WTC11 (cell line): ENCODE results near the gene COL16A1. TPM values are rescaled to one million over a fixed set of nuclear protein-coding genes. Genes with fewer than 3 reads are reported as not detected.

Experiments used
- ATAC-seq: fragments of 200-7000 bp; cut with Tn5 transposase; 2 replicates; pipeline ENCODE4 v1.10.0; 2021; ENCODE audit warnings: mild to moderate bottlenecking, moderate library complexity
- CTCF ChIA-PET: fragments of 300-600 bp; sonication (Branson Sonifier 250); formaldehyde crosslinking; loops from one replicate; lab custom pipeline; 2021; ENCODE audit warnings: antibody characterized with exemption; lab: Charles Lee
- POLR2A ChIA-PET: fragments of 350-600 bp; sonication (Branson Sonifier 250); formaldehyde crosslinking; loops from one replicate; lab custom pipeline; 2021; ENCODE audit warnings: antibody characterized with exemption; lab: Charles Lee
- DNase-seq: peaks from one replicate; pipeline ENCODE4 v3.0.0; 2021; ENCODE audit warnings: low spot score
- H3K27ac Mint-ChIP-seq: 2 replicates; pipeline ENCODE4 v1.8.0; 2021; ENCODE audit warnings: mixed read lengths
- H3K27me3 Mint-ChIP-seq: 2 replicates; pipeline ENCODE4 v1.8.0; 2021; ENCODE audit warnings: low read depth, mild to moderate bottlenecking, moderate library complexity, mixed read lengths
- H3K36me3 Mint-ChIP-seq: 2 replicates; pipeline ENCODE4 v1.8.0; 2021; ENCODE audit warnings: mixed read lengths
- H3K4me1 Mint-ChIP-seq: 2 replicates; pipeline ENCODE4 v1.8.0; 2022; ENCODE audit warnings: mixed read lengths
- H3K4me3 Mint-ChIP-seq: 2 replicates; pipeline ENCODE4 v1.8.0; 2021; ENCODE audit warnings: mild to moderate bottlenecking, moderate library complexity, mixed read lengths
- H3K9me3 Mint-ChIP-seq: 2 replicates; pipeline ENCODE4 v1.8.0; 2021; ENCODE audit warnings: mixed read lengths
- ATF2 ChIP-seq: sonication (generic); formaldehyde crosslinking; IDR thresholded peaks from 2 replicates; pipeline ENCODE4 v1.8.1; 2022; ENCODE audit warnings: low read depth, missing genetic modification reagents, borderline replicate concordance
- ELF4 ChIP-seq: sonication (generic); formaldehyde crosslinking; IDR thresholded peaks from 2 replicates; pipeline ENCODE4 v1.8.1; 2022; ENCODE audit warnings: low read depth, mild to moderate bottlenecking, moderate library complexity, missing genetic modification reagents
- ESRRA ChIP-seq: sonication (generic); formaldehyde crosslinking; IDR thresholded peaks from 2 replicates; pipeline ENCODE4 v1.8.1; 2022; ENCODE audit warnings: mild to moderate bottlenecking, missing genetic modification reagents, borderline replicate concordance
- GABPB1 ChIP-seq: sonication (generic); formaldehyde crosslinking; IDR thresholded peaks from 2 replicates; pipeline ENCODE4 v1.8.1; 2023; ENCODE audit warnings: mild to moderate bottlenecking, missing genetic modification reagents
- KAT7 ChIP-seq: sonication (generic); formaldehyde crosslinking; IDR thresholded peaks from 2 replicates; pipeline ENCODE4 v1.8.1; 2023; ENCODE audit warnings: missing genetic modification reagents, mild to moderate bottlenecking, borderline replicate concordance
- NFYB ChIP-seq: sonication (generic); formaldehyde crosslinking; conservative IDR thresholded peaks from 2 replicates; pipeline ENCODE4 v1.8.0; 2022; ENCODE audit warnings: low read depth, missing genetic modification reagents
- SMAD3 ChIP-seq: sonication (generic); formaldehyde crosslinking; IDR thresholded peaks from 2 replicates; pipeline ENCODE4 v1.8.0; 2022; ENCODE audit warnings: missing genetic modification reagents, mild to moderate bottlenecking, borderline replicate concordance
- SMAD4 ChIP-seq: sonication (generic); formaldehyde crosslinking; IDR thresholded peaks from 2 replicates; pipeline ENCODE4 v1.8.0; 2022; ENCODE audit warnings: mild to moderate bottlenecking, missing genetic modification reagents
- SP1 ChIP-seq: sonication (generic); formaldehyde crosslinking; conservative IDR thresholded peaks from 2 replicates; pipeline ENCODE4 v1.8.1; 2022; ENCODE audit warnings: missing genetic modification reagents
- STAT6 ChIP-seq: sonication (generic); formaldehyde crosslinking; conservative IDR thresholded peaks from 2 replicates; pipeline ENCODE4 v1.8.1; 2023; ENCODE audit warnings: mild to moderate bottlenecking, low read depth, missing genetic modification reagents, moderate library complexity
- TEAD1 ChIP-seq: sonication (generic); formaldehyde crosslinking; IDR thresholded peaks from 2 replicates; pipeline ENCODE4 v1.8.0; 2022; ENCODE audit warnings: mild to moderate bottlenecking, missing genetic modification reagents
- TP53 ChIP-seq: sonication (generic); formaldehyde crosslinking; IDR thresholded peaks from 2 replicates; pipeline ENCODE4 v1.8.1; 2023; ENCODE audit warnings: mild to moderate bottlenecking, missing genetic modification reagents
- ZNF121 ChIP-seq: sonication (generic); formaldehyde crosslinking; IDR thresholded peaks from 2 replicates; pipeline ENCODE4 v1.8.0; 2023; ENCODE audit warnings: missing genetic modification reagents
- ZNF532 ChIP-seq: fragments of 250-450 bp; sonication (Bioruptor Pico); IDR thresholded peaks from 2 replicates; pipeline ENCODE4 v1.9.0; 2021; ENCODE audit warnings: mild to moderate bottlenecking, borderline replicate concordance
- ZSCAN18 ChIP-seq: fragments of 250-450 bp; sonication (Bioruptor Pico); IDR thresholded peaks from 2 replicates; pipeline ENCODE4 v2.1.2; 2022; ENCODE audit warnings: mild to moderate bottlenecking, moderate library complexity
- total RNA-seq: library from RNA; stranded (reverse); gene quantifications from 3 replicates; pipeline ENCODE4 v1.2.3, GENCODE V29; 2021

Gene COL16A1
- total RNA-seq, 1 experiment from 2014 or later: 8.8 TPM

- CTCF ChIA-PET: interaction anchor here (0.7 to 4.1 kb wide), 24 partner anchors 9 to 293 kb away, joined by 3 to 46 read pairs (median 5); partner anchors contain the start of genes COL16A1, PEF1 and SPOCD1
- no peak overlapping the region for H3K4me3 Mint-ChIP-seq
- no peaks in the 10 kb centered on the region for H3K36me3 Mint-ChIP-seq
- no peak for DNase-seq
- ATAC-seq: no peak
- POLR2A ChIA-PET: interaction anchor here (1.0 kb wide), 1 partner anchor 27 kb away, joined by 3 read pairs; no protein-coding TSS in a partner anchor
- H3K27ac Mint-ChIP-seq: no peak overlapping the region
- H3K27me3 Mint-ChIP-seq: no peaks in the 10 kb centered on the region
- H3K9me3 Mint-ChIP-seq: no peaks in the 10 kb centered on the region
- H3K4me1 Mint-ChIP-seq: peaks cover 19% of the 10 kb centered on the region
- TF ChIP-seq ATF2 (CRISPR knock-in tag) (no peak), SMAD4 (CRISPR knock-in tag) (no peak), ZSCAN18 (CRISPR knock-in tag) (no peak), TEAD1 (CRISPR knock-in tag) (no peak), ELF4 (CRISPR knock-in tag) (no peak), SMAD3 (CRISPR knock-in tag) (no peak), ZNF532 (CRISPR knock-in tag) (no peak), STAT6 (CRISPR knock-in tag) (no peak), ESRRA (CRISPR knock-in tag) (no peak), TP53 (CRISPR knock-in tag) (no peak), SP1 (CRISPR knock-in tag) (no peak), ZNF121 (CRISPR knock-in tag) (no peak), NFYB (CRISPR knock-in tag) (no peak), GABPB1 (no peak), KAT7 (CRISPR knock-in tag) (no peak)
Measured at GRCh38 chr1:31670593-31670964, 33.2 kb downstream of the COL16A1 start.
